Neuronal stem cell (in vitro differentiated cells): ENCODE data around the gene ST3GAL2.

Source experiments
- DNase-seq: peaks from one replicate; pipeline ENCODE4 v3.0.0-alpha.2; 2013; ENCODE audit warnings: low spot score
- H2AFZ ChIP-seq: one replicate; pipeline ENCODE4 v1.6.1; 2013; ENCODE audit warnings: mild to moderate bottlenecking, low read length, inconsistent platforms
- H2AK5ac ChIP-seq: 2 replicates; pipeline ENCODE4 v1.6.1; 2013; ENCODE audit warnings: low read depth, mild to moderate bottlenecking, inconsistent platforms, low read length, moderate library complexity, mixed read lengths
- H2BK120ac ChIP-seq: 2 replicates; pipeline ENCODE4 v1.6.1; 2013; ENCODE audit warnings: low read depth, mild to moderate bottlenecking, inconsistent platforms, low read length, moderate library complexity, mixed read lengths
- H2BK12ac ChIP-seq: one replicate; pipeline ENCODE4 v1.6.1; 2013; ENCODE audit warnings: low read length, inconsistent platforms
- H2BK15ac ChIP-seq: 2 replicates; pipeline ENCODE4 v1.6.1; 2013; ENCODE audit warnings: mild to moderate bottlenecking, low read length, inconsistent platforms, mixed read lengths
- H2BK5ac ChIP-seq: one replicate; pipeline ENCODE4 v1.6.1; 2013; ENCODE audit warnings: inconsistent platforms, mild to moderate bottlenecking, low read length, moderate library complexity
- H3K14ac ChIP-seq: one replicate; pipeline ENCODE4 v1.6.1; 2013; ENCODE audit warnings: low read length, inconsistent platforms
- H3K18ac ChIP-seq: 2 replicates; pipeline ENCODE4 v1.6.1; 2013; ENCODE audit warnings: low read length, inconsistent platforms
- H3K23ac ChIP-seq: 2 replicates; pipeline ENCODE4 v1.6.1; 2013; ENCODE audit warnings: low read depth, mild to moderate bottlenecking, mixed read lengths, low read length, inconsistent platforms; ENCODE audit not compliant: poor library complexity
- H3K27ac ChIP-seq: replicated peaks from 3 replicates; pipeline ENCODE4 v1.5.1; 2013; ENCODE audit warnings: low read length, inconsistent platforms
- H3K27me3 ChIP-seq, 3 experiments: 2 replicates each; pipeline ENCODE4 v1.6.1; 2013; ENCODE audit warnings: low read length in 3 of 3, mild to moderate bottlenecking in 2 of 3, inconsistent platforms in 1 of 3, low read depth in 1 of 3, mixed read lengths in 1 of 3, moderate library complexity in 1 of 3; ENCODE audit not compliant: control insufficient read depth in 3 of 3, insufficient read depth in 3 of 3
- H3K36me3 ChIP-seq, 2 donors: replicated peaks in 1 of 2; 2 replicates each; pipeline ENCODE4 v1.6.1; 2013; ENCODE audit warnings: low read length in 2 of 2; ENCODE audit not compliant: control insufficient read depth in 2 of 2, insufficient read depth in 2 of 2
- H3K4ac ChIP-seq: 2 replicates; pipeline ENCODE4 v1.6.1; 2013; ENCODE audit warnings: inconsistent platforms, mild to moderate bottlenecking, low read length, moderate library complexity
- H3K4me1 ChIP-seq, 2 donors: 1 replicate in 1 of 2; 2 replicates in 1 of 2; pipeline ENCODE4 v1.6.1; 2013; ENCODE audit warnings: low read length in 2 of 2, low read depth in 1 of 2; ENCODE audit not compliant: control insufficient read depth in 2 of 2, insufficient read depth in 1 of 2
- H3K4me2 ChIP-seq: one replicate; pipeline ENCODE4 v1.6.1; 2013; ENCODE audit warnings: mild to moderate bottlenecking, low read length, inconsistent platforms; ENCODE audit not compliant: insufficient read depth, poor library complexity, severe bottlenecking
- H3K4me3 ChIP-seq, 2 donors: 2 replicates each; pipeline ENCODE4 v1.5.1; 2013; ENCODE audit warnings: low read length in 2 of 2, mild to moderate bottlenecking in 2 of 2, inconsistent platforms in 1 of 2, moderate library complexity in 1 of 2
- H3K79me1 ChIP-seq: one replicate; pipeline ENCODE4 v1.6.1; 2013; ENCODE audit warnings: low read depth, mild to moderate bottlenecking, inconsistent platforms, low read length, moderate library complexity
- H3K9ac ChIP-seq: one replicate; pipeline ENCODE4 v1.6.1; 2013; ENCODE audit warnings: mild to moderate bottlenecking, low read depth, low read length, inconsistent platforms; ENCODE audit not compliant: poor library complexity
- H3K9me3 ChIP-seq, 2 donors: replicated peaks in 1 of 2; 2 replicates each; pipeline versions ENCODE3 to v1.6.1; 2013; ENCODE audit warnings: low read length in 2 of 2, mild to moderate bottlenecking in 2 of 2, inconsistent platforms in 1 of 2, low read depth in 1 of 2, mixed read lengths in 1 of 2, moderate library complexity in 1 of 2; ENCODE audit not compliant: control insufficient read depth in 2 of 2, insufficient read depth in 1 of 2
- H4K8ac ChIP-seq: one replicate; pipeline ENCODE4 v1.6.1; 2013; ENCODE audit warnings: low read depth, mild to moderate bottlenecking, inconsistent platforms, low read length, moderate library complexity
- H4K91ac ChIP-seq: one replicate; pipeline ENCODE4 v1.6.1; 2013; ENCODE audit warnings: low read length, low read depth, mild to moderate bottlenecking, inconsistent platforms; ENCODE audit not compliant: poor library complexity
- WGBS, 2 donors: extraction: QIAGEN DNeasy Blood & Tissue Kit; methylation state at CpG; one replicate each; pipeline ENCODE4 v1.1.7; 2013; ENCODE audit warnings: missing lambda C conversion rate in 2 of 2, mixed read lengths in 1 of 2; ENCODE audit not compliant: insufficient read length in 2 of 2, insufficient replicate concordance in 1 of 2; ENCODE audit errors: extremely low coverage in 2 of 2; 5-methylcytosine and 5-hydroxymethylcytosine counted together

The ST3GAL2 gene

DNA sequence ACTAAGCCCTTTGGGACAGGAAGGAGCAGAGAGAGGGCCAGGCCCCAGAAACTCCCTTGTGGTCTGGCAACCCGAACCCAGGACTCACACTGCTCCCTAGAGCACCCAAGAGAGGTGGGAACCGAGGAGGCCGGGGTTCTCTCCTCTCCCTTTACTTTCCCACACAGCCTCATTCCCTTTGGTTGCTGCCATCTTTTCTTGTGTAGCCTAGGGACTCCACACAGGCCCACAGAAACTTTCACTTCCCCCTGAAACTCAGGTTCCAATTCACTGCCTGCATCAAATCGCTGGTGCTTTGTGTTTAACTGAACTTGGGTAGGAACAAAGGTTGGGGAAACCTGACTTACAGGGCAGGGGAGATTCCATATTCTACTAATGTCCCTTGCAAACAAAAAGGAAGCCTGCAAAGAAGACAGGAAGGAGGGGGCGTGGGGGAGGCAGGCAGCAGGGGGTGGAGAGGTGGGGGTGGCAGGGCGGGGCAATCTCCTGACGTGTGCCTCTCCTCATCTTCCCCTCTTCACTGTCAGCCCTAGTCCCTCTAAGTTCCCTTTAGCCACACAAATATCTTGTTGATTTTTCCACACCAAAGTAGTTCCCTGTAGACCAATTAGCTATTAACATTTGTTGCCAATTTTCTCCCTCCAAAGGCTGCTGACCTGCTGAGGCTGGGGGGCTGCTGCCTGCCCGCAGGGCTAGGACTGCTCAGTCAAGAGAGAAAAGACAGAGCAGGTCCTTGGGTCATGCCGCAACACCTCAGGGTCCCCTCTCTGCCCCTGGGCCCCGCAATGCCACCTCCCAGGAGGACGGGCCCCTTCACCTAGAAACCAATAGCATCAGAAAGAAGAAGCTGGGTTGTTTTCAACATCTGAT is 8.0 kb downstream of the ST3GAL2 start:
- Histone ChIP-seq H3K23ac (no peak overlapping the region), H2BK120ac (no peak overlapping the region), H3K79me1 (peaks cover 8% of the 10 kb centered on the region), H4K8ac (no peak overlapping the region), H3K9ac (no peak overlapping the region), H2BK5ac (peak overlapping the region; percentile 56), H3K27me3 (no peaks in the 10 kb centered on the region), H3K4ac (no peak overlapping the region), H3K4me3 (no peak overlapping the region), H3K4me2 (no peak overlapping the region), H3K14ac (peak overlapping the region; percentile 11), H3K36me3 (peaks cover 3 to 16% of the 10 kb centered on the region in 2 donors), H4K91ac (no peak overlapping the region), H2BK12ac (peak overlapping the region; percentile 68), H3K18ac (peak overlapping the region; percentile 39), H2AFZ (peak overlapping the region; percentile 21), H3K9me3 (no peaks in the 10 kb centered on the region), H2BK15ac (no peak overlapping the region), H2AK5ac (peak overlapping the region; percentile 95), H3K4me1 (peaks cover 29 to 41% of the 10 kb centered on the region in 2 donors), H3K27ac (peak overlapping the region; percentile 73)
- no CpG with 5 or more reads among the region's 11 CpGs for WGBS, 2 donors
- no peak for DNase-seq

DNA sequence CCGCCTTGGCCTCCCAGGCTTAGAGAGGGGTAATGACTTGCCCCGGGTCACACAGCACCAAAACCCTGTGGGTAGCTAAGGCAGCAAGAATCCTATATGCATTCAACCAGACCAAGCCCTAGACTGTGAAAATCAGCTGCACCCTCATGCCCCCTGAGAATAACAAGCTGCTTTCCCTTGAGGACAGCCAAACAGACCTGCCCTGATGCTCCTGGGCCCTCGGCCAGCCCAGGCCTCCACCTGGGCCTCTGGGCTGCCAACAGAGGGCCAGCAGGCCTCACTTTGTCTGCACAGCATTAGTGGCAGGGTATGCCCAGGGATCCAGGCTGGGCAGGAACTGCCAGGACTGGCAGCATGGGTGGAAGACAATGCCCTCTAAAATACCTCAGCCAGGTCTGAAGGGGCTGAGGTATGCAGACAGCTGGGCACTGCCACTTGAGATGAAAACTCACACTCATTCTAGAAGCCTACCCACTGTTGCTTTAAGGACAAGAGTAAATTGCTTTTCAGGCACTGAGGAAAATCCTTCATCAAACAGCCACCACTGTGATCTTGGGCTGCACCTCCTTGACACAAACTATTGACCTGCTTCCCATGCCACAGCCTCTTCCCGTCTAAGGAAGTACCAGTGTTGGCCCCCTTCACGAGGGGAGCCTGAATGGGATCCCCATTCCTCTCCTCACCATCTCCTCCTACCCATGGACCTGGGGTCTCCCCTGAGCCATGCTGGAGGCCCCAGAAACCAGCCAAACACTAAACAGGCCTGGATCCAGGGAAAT is 8.8 kb downstream of the ST3GAL2 start:
- Histone ChIP-seq H3K27me3 (no peaks in the 10 kb centered on the region), H3K9ac (no peak overlapping the region), H3K4me2 (no peak overlapping the region), H3K23ac (no peak overlapping the region), H4K91ac (peak overlapping the region; percentile 1), H2BK5ac (peak overlapping the region; percentile 56), H3K4me3 (no peak overlapping the region), H3K9me3 (no peaks in the 10 kb centered on the region), H3K27ac (peak overlapping the region; percentile 73), H2BK12ac (peak overlapping the region; percentile 87), H2AK5ac (peak overlapping the region; percentile 95), H3K79me1 (peaks cover 8% of the 10 kb centered on the region), H3K4ac (no peak overlapping the region), H2AFZ (peak overlapping the region; percentile 21), H3K36me3 (peaks cover 3 to 23% of the 10 kb centered on the region in 2 donors), H2BK15ac (no peak overlapping the region), H2BK120ac (no peak overlapping the region), H3K18ac (peak overlapping the region; percentile 73), H3K4me1 (peaks cover 29 to 41% of the 10 kb centered on the region in 2 donors), H3K14ac (no peak overlapping the region), H4K8ac (no peak overlapping the region)
- no peak for DNase-seq
- WGBS, 2 donors, result no CpG with 5 or more reads among the region's 5 CpGs

DNA sequence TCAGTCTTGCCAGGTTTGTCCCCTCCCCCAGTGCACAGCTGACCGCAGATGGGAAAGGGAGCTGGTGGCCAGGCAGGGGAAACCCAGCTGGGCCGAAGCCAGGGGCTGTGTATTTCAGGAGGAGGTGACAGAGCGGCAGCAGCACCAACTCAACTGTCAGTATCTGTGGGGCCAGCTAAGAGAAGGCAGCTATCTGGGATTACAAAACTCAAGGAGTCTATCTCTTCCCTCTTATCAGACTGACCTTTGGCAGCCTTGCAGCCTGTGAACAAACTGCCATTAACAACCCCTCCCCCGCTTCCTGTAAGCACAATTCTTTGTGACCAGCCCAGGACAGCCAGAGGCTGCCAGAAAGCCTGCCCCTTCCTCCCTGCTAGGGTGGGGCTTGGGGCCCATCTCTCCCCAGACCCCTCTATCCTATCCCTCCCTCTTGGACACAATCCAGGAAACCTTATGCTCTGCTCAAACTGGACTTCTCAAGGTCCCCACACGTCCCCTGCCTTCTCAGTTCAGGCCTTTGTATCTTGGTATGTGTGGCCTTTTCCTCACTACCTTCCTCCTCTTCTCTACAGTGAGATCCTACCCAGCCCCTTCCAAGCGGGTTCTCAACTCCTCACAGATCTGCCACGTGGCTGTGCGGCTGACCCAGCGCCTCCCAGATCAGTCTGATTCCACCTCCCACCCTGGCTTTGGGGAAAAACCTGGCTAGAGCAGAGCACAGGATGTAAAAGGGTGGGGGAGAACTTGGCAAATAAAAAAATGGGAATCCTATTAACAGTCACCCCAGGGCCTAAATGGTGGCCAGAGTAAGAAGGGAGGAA is 10.5 kb downstream of the ST3GAL2 start:
- peak overlapping the region; percentile 72 for H2AFZ ChIP-seq
- peaks cover 28 to 37% of the 10 kb centered on the region in 2 donors for H3K4me1 ChIP-seq
- no peak overlapping the region for H2BK120ac ChIP-seq
- DNase-seq, result no peak
- peak overlapping the region; percentile 31 for H2BK5ac ChIP-seq
- no peak overlapping the region for H3K23ac ChIP-seq
- peak overlapping the region; percentile 33 for H2BK12ac ChIP-seq
- no peak overlapping the region for H3K9ac ChIP-seq
- H3K27ac ChIP-seq, result peak overlapping the region; percentile 94
- H4K8ac ChIP-seq, result no peak overlapping the region
- no peak overlapping the region for H3K14ac ChIP-seq
- WGBS, 2 donors, result no CpG with 5 or more reads among the region's 9 CpGs
- no peaks in the 10 kb centered on the region for H3K27me3 ChIP-seq
- H3K4me2 ChIP-seq, result peak overlapping the region; percentile 28
- peaks cover 9% of the 10 kb centered on the region for H3K79me1 ChIP-seq
- no peaks in the 10 kb centered on the region for H3K9me3 ChIP-seq
- peaks cover 2 to 14% of the 10 kb centered on the region in 2 donors for H3K36me3 ChIP-seq
- peak overlapping the region; percentile 6 for H2BK15ac ChIP-seq
- H4K91ac ChIP-seq, result peak overlapping the region; percentile 93
- H2AK5ac ChIP-seq, result peak overlapping the region; percentile 89
- no peak overlapping the region for H3K4ac ChIP-seq
- peak overlapping the region; percentile 91 for H3K18ac ChIP-seq
- peak overlapping the region in 1 of 2 donors; percentile 38 for H3K4me3 ChIP-seq
